Glutamatergic neuron (in vitro differentiated cells): ENCODE results near the gene PRKCE. TPM values are rescaled to one million over a fixed set of nuclear protein-coding genes. Genes with fewer than 3 reads are reported as not detected.

Experiments used
- DNase-seq: peaks from one replicate; pipeline ENCODE4 v3.0.0; 2022
- H3K27ac Mint-ChIP-seq: one replicate; pipeline ENCODE4 v1.8.0; 2020; ENCODE audit warnings: mild to moderate bottlenecking, mixed read lengths, inconsistent platforms; ENCODE audit not compliant: unreplicated experiment
- H3K27me3 Mint-ChIP-seq: one replicate; pipeline ENCODE4 v1.8.0; 2020; ENCODE audit warnings: mild to moderate bottlenecking, moderate library complexity, mixed read lengths, inconsistent platforms; ENCODE audit not compliant: unreplicated experiment
- H3K36me3 Mint-ChIP-seq: one replicate; pipeline ENCODE4 v1.8.0; 2020; ENCODE audit warnings: mild to moderate bottlenecking, mixed read lengths, inconsistent platforms; ENCODE audit not compliant: unreplicated experiment
- H3K4me1 Mint-ChIP-seq: one replicate; pipeline ENCODE4 v1.8.0; 2020; ENCODE audit warnings: mild to moderate bottlenecking, low read depth, mixed read lengths, inconsistent platforms; ENCODE audit not compliant: unreplicated experiment
- H3K4me3 Mint-ChIP-seq: one replicate; pipeline ENCODE4 v1.8.0; 2020; ENCODE audit warnings: mild to moderate bottlenecking, mixed read lengths, inconsistent platforms; ENCODE audit not compliant: unreplicated experiment
- H3K9me3 Mint-ChIP-seq: one replicate; pipeline ENCODE4 v1.8.0; 2020; ENCODE audit warnings: mild to moderate bottlenecking, moderate library complexity, mixed read lengths, inconsistent platforms; ENCODE audit not compliant: unreplicated experiment
- total RNA-seq: library from RNA; stranded (reverse); fragmentation: NEBNext Ultra II Directional; extraction: Animal tissue kit (Norgen Biotek cat#: 25700); gene quantifications from one replicate; pipeline ENCODE4 v1.2.1, GENCODE V29; 2021; ENCODE audit not compliant: unreplicated experiment
- TF ChIP-seq, protein P1 (sequence below): fragments of 200-600 bp; sonication (generic); IDR thresholded peaks from one replicate; pipeline ENCODE4 v1.5.0; 2021; ENCODE audit not compliant: partially characterized antibody, unreplicated experiment

PRKCE gene
- total RNA-seq, 1 donor from 2014 or later, result 74.8 TPM

DNA sequence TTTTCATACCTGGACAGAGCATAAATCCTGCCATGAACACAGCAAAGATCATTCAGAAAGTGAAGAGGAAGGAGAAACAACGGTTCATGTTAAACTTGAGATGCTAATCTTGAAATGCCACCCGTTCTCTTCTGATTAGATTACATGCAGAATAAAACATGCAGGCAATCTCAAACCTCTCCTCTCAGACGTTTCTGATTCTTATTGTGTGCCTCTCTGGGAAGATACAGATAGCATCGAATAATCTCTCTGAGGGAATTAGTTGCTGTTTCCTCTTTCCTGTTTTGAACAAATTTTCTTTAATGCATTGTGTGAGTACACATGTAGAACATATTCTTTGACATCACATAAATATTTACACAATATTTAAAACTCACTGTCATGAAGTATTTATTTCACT, 313.4 kb downstream of the PRKCE start:
- H3K9me3 Mint-ChIP-seq, result no peaks in the 10 kb centered on the region
- no peak for DNase-seq
- H3K4me1 Mint-ChIP-seq, result peaks cover 13% of the 10 kb centered on the region
- no peaks in the 10 kb centered on the region for H3K36me3 Mint-ChIP-seq
- H3K27me3 Mint-ChIP-seq, result peaks cover 2% of the 10 kb centered on the region
- no peak overlapping the region for H3K4me3 Mint-ChIP-seq
- H3K27ac Mint-ChIP-seq, result no peak overlapping the region
- TF ChIP-seq, protein P1, sequence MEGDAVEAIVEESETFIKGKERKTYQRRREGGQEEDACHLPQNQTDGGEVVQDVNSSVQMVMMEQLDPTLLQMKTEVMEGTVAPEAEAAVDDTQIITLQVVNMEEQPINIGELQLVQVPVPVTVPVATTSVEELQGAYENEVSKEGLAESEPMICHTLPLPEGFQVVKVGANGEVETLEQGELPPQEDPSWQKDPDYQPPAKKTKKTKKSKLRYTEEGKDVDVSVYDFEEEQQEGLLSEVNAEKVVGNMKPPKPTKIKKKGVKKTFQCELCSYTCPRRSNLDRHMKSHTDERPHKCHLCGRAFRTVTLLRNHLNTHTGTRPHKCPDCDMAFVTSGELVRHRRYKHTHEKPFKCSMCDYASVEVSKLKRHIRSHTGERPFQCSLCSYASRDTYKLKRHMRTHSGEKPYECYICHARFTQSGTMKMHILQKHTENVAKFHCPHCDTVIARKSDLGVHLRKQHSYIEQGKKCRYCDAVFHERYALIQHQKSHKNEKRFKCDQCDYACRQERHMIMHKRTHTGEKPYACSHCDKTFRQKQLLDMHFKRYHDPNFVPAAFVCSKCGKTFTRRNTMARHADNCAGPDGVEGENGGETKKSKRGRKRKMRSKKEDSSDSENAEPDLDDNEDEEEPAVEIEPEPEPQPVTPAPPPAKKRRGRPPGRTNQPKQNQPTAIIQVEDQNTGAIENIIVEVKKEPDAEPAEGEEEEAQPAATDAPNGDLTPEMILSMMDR, result no peak

DNA sequence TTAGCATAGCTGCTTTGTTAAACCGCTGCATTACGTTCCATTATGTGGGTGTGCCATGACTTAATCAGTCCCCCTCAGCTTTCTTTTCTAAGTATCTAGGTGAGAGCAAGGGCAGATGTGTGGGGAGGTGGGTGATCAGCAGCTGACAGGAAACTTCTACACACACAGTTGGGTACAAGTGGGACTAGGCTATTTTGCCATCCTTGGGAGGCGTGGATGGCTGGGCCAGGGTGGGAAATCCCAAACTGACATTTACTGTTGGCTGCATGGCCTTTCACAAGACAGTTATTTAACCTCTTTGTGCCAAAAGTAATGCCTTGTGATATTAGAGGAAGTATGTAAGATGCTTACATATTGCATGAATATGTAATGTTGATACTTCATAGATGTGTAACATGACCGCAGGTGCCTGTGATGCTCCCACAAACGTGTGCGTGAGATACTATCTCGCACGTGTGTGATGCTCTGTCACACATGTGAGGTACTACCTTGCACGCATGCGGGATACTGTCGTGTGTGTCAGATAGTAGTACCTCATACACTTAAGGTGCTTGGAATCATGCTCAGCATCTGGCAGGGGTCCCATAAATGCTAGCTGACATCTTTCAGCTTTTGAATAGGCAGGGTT, 314.5 kb downstream of the PRKCE start:
- Mint-ChIP-seq H3K36me3 (no peaks in the 10 kb centered on the region), H3K27me3 (peaks cover 2% of the 10 kb centered on the region), H3K9me3 (no peaks in the 10 kb centered on the region), H3K4me1 (peaks cover 6% of the 10 kb centered on the region), H3K27ac (no peak overlapping the region), H3K4me3 (no peak overlapping the region)
- TF ChIP-seq, protein P1, result no peak
- DNase-seq, result no peak

DNA sequence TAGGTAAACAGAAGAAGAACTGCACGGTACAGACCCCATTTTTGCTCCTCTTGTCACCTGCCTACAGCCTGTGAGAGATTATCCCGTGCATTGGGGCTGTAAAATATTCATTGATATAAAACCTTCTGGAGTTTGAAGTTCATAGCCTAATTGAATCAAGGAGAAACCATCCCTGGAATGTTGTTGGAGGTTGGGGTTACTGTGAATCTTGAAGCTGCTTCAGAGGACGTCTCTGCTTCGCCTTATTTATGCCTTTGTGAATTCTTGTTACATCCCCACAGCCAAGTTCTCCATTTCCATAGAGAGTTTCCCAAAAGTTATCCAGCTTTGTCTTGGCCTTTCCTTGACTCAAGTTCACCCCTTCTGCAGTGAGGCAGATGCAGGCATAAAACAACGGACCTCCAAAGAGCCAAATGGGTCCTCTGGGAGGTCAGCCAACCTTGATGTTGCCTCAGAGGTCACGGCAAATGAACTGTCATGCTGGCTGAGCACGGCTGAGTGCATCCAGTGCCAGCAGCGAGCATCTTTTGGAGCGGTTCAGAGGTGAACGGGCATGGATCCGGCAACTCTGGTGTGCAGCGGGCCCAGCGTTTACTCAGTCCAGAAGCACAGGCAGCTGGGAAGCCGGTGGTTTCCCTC, 317.6 kb downstream of the PRKCE start:
- no peak overlapping the region for H3K27ac Mint-ChIP-seq
- peaks cover 2% of the 10 kb centered on the region for H3K27me3 Mint-ChIP-seq
- TF ChIP-seq, protein P1, result no peak
- DNase-seq, result no peak
- no peak overlapping the region for H3K4me3 Mint-ChIP-seq
- H3K4me1 Mint-ChIP-seq, result peaks cover 6% of the 10 kb centered on the region
- no peaks in the 10 kb centered on the region for H3K36me3 Mint-ChIP-seq
- no peaks in the 10 kb centered on the region for H3K9me3 Mint-ChIP-seq

DNA sequence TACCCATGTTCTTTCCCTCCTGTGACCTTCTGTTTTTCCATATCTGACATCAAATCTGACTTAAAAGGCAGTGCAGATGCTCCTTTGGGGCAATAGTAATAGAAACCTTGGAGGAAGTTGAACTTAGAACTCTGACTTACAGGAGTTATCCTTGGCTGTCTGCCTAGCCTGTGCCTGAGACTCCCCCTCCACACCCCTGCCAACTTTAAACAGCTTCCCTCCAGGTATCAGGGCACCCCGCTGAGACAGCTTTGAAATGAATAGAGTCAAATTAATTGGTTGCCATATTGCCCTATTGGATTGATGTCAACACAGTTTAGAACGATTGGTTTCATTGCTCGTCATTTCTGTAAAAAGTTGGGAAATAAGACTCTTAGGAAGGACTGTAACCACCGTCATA, 322.0 kb downstream of the PRKCE start:
- no peak overlapping the region for H3K4me3 Mint-ChIP-seq
- no peaks in the 10 kb centered on the region for H3K27me3 Mint-ChIP-seq
- no peaks in the 10 kb centered on the region for H3K36me3 Mint-ChIP-seq
- TF ChIP-seq, protein P1, result no peak
- H3K9me3 Mint-ChIP-seq, result peaks cover 3% of the 10 kb centered on the region
- H3K4me1 Mint-ChIP-seq, result peaks cover 6% of the 10 kb centered on the region
- DNase-seq, result no peak
- no peak overlapping the region for H3K27ac Mint-ChIP-seq

DNA sequence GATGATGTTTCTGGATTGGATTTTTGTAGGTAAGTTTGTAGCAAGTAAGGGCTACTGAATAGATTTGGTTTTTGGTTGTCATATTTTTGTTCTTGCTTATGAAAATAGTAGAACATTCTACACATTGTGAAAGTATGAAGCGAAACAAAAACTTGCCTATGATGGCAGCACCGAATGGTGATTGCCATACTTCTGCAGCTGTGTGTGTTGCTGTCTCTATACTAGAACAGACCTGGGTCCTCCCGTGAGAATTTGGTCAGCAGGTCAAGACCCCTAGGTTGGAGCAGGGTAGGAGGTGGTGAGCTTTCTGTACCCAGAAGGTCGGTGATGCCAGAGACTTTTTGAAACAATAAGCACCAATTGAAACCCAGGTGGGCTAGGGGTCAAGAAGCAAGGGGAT, 322.6 kb downstream of the PRKCE start:
- no peaks in the 10 kb centered on the region for H3K27me3 Mint-ChIP-seq
- peaks cover 3% of the 10 kb centered on the region for H3K9me3 Mint-ChIP-seq
- DNase-seq, result no peak
- H3K4me1 Mint-ChIP-seq, result peaks cover 4% of the 10 kb centered on the region
- H3K36me3 Mint-ChIP-seq, result no peaks in the 10 kb centered on the region
- H3K27ac Mint-ChIP-seq, result no peak overlapping the region
- H3K4me3 Mint-ChIP-seq, result no peak overlapping the region
- TF ChIP-seq, protein P1, result no peak
